Activated B cell treated with CpG ODN at 0.5 μM for 24 hours (primary cell): ENCODE measurements around the gene STUB1. TPM values are rescaled to one million over a fixed set of nuclear protein-coding genes. Genes with fewer than 3 reads are reported as not detected.

Experiments
- ATAC-seq: fragments of 200-7000 bp; cut with Tn5 transposase; one replicate; pipeline ENCODE4 v1.10.0; 2021; ENCODE audit warnings: low read depth, mild to moderate bottlenecking, moderate library complexity
- CTCF ChIA-PET: fragments of 350-600 bp; sonication (Branson Sonifier 250); formaldehyde crosslinking; loops from one replicate; lab custom pipeline; 2021; ENCODE audit warnings: antibody characterized with exemption; lab: Charles Lee
- POLR2A ChIA-PET: fragments of 350-600 bp; sonication (Branson Sonifier 250); formaldehyde crosslinking; loops from one replicate; lab custom pipeline; 2021; ENCODE audit warnings: antibody characterized with exemption; lab: Charles Lee
- DNase-seq: peaks from one replicate; pipeline ENCODE4 v3.0.0; 2022
- H3K27ac Mint-ChIP-seq: one replicate; pipeline ENCODE4 v1.8.0; 2020; ENCODE audit warnings: mixed read lengths
- H3K27me3 Mint-ChIP-seq: one replicate; pipeline ENCODE4 v1.8.0; 2021; ENCODE audit warnings: mixed read lengths
- H3K36me3 Mint-ChIP-seq: one replicate; pipeline ENCODE4 v1.8.0; 2021; ENCODE audit warnings: low read depth, mixed read lengths
- H3K4me1 Mint-ChIP-seq: one replicate; pipeline ENCODE4 v1.8.0; 2021; ENCODE audit warnings: mixed read lengths
- H3K4me3 Mint-ChIP-seq: one replicate; pipeline ENCODE4 v1.8.0; 2020; ENCODE audit warnings: mild to moderate bottlenecking, mixed read lengths
- H3K9me3 Mint-ChIP-seq: one replicate; pipeline ENCODE4 v1.8.0; 2020; ENCODE audit warnings: mixed read lengths
- intact Hi-C: fragments of 100-400 bp; cut with micrococcal nuclease; formaldehyde crosslinking; loops from one replicate; pipeline ENCODE4 v1.15.1; 2024
- total RNA-seq: library from RNA; stranded (reverse); gene quantifications from 2 replicates; pipeline ENCODE4 v1.2.3, GENCODE V29; 2022
- TF ChIP-seq, protein P1 (sequence below): fragments of 200-600 bp; IDR thresholded peaks from one replicate; pipeline ENCODE4 v1.8.0; 2022; ENCODE audit warnings: antibody characterized with exemption, mild to moderate bottlenecking

STUB1 gene
- total RNA-seq, 1 donor from 2014 or later, result 81.2 TPM

DNA sequence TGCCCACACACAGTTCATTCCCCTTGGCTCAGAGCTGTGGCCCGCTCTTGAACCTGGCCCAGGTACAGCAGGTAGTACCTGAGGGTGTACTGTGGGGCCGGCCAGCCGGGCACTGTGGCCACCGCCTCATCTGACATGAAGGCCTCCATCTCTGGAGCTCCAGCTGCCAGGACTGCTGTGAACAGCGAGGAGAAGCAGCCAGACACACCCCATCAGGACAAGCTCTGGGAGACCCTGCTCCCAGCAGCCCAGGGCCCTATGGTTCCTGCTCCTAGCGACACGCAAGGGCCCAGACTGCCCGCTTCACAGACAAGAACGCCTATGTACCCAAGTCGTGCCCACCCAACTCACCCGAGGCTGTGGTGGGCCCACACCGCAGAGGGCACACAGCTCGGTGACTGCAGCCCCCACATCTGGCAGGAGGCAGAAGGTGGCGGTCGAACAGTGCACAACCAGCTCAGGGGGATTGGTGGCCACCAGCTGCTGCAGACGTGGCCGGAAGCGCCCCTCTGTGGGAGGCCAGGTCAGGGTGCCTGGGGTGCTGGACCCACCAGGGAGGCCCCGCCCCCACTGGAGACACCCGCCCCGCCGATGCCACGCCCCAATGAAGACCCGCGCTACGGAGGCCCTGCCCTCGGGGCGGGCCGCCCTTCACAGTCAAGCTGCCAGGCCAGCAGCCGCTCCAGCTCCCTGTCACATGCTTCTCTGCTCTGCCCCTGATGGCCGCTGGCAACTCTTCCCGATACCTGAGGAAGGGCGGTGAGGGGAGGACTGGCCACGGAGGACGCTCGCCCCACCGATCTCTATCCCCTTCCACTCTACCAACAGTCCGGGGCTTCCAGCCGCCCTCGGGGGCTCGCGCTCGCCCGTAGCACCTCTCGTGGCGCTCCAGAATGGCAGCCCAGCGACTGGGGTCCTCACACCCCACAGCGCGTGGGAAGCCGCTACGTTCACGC is 1.1 kb upstream of the STUB1 start:
- H3K4me3 Mint-ChIP-seq, result peak overlapping the region; percentile 84
- ChIA-PET POLR2A (interaction anchor here (1.0 to 4.5 kb wide), 3 partner anchors 10 to 277 kb away, joined by 3 to 41 read pairs (median 31); partner anchors contain the start of genes DECR2, RHOT2 and WDR24), CTCF (interaction anchor here (1.2 kb wide), 1 partner anchor 11 kb away, joined by 3 read pairs; the partner anchor contains the start of gene RHOT2)
- ATAC-seq, result peak; percentile 5
- TF ChIP-seq, protein P1, sequence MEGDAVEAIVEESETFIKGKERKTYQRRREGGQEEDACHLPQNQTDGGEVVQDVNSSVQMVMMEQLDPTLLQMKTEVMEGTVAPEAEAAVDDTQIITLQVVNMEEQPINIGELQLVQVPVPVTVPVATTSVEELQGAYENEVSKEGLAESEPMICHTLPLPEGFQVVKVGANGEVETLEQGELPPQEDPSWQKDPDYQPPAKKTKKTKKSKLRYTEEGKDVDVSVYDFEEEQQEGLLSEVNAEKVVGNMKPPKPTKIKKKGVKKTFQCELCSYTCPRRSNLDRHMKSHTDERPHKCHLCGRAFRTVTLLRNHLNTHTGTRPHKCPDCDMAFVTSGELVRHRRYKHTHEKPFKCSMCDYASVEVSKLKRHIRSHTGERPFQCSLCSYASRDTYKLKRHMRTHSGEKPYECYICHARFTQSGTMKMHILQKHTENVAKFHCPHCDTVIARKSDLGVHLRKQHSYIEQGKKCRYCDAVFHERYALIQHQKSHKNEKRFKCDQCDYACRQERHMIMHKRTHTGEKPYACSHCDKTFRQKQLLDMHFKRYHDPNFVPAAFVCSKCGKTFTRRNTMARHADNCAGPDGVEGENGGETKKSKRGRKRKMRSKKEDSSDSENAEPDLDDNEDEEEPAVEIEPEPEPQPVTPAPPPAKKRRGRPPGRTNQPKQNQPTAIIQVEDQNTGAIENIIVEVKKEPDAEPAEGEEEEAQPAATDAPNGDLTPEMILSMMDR, result no peak
- H3K36me3 Mint-ChIP-seq, result peaks cover 24% of the 10 kb centered on the region
- intact Hi-C loops, result loop anchor here (2.0 kb wide), 1 partner anchor 18 kb away; no protein-coding TSS in a partner anchor
- no peaks in the 10 kb centered on the region for H3K9me3 Mint-ChIP-seq
- no peak for DNase-seq
- H3K4me1 Mint-ChIP-seq, result peaks cover 41% of the 10 kb centered on the region
- no peak overlapping the region for H3K27ac Mint-ChIP-seq
- H3K27me3 Mint-ChIP-seq, result peaks cover 9% of the 10 kb centered on the region

DNA sequence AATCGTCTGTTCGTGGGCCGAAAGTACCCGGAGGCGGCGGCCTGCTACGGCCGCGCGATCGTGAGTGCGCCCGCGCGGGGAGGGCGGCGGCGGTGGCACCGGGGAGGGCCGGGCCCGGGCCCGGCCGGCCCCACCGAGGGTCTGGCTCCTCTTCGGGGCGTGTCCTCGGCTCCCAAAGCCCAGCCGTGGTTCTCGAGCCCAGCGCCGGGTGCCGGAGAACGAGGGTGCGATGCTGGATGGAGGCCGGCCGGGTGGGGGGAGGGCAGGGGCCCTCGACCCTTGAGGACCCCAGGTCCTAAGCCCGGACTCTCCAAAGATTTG is 375 bp downstream of the STUB1 start:
- intact Hi-C loops, result loop anchor here (1.0 kb wide), 1 partner anchor 12 kb away; the partner anchor contains the start of gene RHOT2
- H3K9me3 Mint-ChIP-seq, result no peaks in the 10 kb centered on the region
- peaks cover 4% of the 10 kb centered on the region for H3K27me3 Mint-ChIP-seq
- ChIA-PET CTCF (no interaction called here), POLR2A (interaction anchor here (0.8 to 4.5 kb wide), 7 partner anchors 9 to 741 kb away, joined by 4 to 41 read pairs (median 10); partner anchors contain the start of genes CHTF18, METTL26, RHOT2 and RPUSD1)
- DNase-seq (no peak), ATAC-seq (no peak)
- H3K4me3 Mint-ChIP-seq, result peak overlapping the region; percentile 87
- H3K4me1 Mint-ChIP-seq, result peaks cover 38% of the 10 kb centered on the region
- H3K36me3 Mint-ChIP-seq, result peaks cover 25% of the 10 kb centered on the region
- H3K27ac Mint-ChIP-seq, result peak overlapping the region; percentile 35
- TF ChIP-seq, protein P1, result no peak

DNA sequence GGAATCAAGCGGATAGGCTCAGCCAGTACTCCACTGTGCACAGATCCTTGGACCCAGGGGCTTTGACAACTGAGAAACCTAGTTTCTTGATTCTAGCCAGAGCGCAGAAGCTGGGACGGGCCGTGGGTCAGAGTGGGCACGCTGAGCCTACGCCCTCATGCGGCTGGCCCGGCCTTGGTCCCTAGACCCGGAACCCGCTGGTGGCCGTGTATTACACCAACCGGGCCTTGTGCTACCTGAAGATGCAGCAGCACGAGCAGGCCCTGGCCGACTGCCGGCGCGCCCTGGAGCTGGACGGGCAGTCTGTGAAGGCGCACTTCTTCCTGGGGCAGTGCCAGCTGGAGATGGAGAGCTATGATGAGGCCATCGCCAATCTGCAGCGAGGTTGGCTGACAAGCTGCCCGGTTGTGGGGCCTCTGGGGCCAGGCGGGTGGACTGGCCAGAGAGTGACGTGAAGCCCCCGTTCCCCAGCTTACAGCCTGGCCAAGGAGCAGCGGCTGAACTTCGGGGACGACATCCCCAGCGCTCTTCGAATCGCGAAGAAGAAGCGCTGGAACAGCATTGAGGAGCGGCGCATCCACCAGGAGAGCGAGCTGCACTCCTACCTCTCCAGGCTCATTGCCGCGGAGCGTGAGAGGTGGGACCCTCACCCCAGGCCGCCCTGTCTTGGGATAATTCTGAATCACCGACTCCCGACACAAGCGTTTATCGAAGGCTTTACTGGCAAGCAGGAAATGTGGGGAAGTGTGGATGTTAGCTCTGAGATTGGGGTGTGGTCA is 946 bp downstream of the STUB1 start:
- Mint-ChIP-seq H3K27me3 (peaks cover 4% of the 10 kb centered on the region), H3K4me1 (peaks cover 41% of the 10 kb centered on the region), H3K4me3 (peak overlapping the region; percentile 87), H3K36me3 (peaks cover 26% of the 10 kb centered on the region), H3K9me3 (no peaks in the 10 kb centered on the region), H3K27ac (peak overlapping the region; percentile 53)
- POLR2A ChIA-PET, result interaction anchor here (0.8 to 4.5 kb wide), 6 partner anchors 9 to 740 kb away, joined by 4 to 41 read pairs (median 12); partner anchors contain the start of genes CHTF18, METTL26, RHOT2 and RPUSD1
- intact Hi-C loops, result loop anchor here (1.0 kb wide), 1 partner anchor 13 kb away; the partner anchor contains the start of gene RHOT2
- TF ChIP-seq, protein P1, result no peak
- ATAC-seq, result no peak
- CTCF ChIA-PET, result interaction anchor here (1.2 kb wide), 1 partner anchor 13 kb away, joined by 3 read pairs; the partner anchor contains the start of gene RHOT2
- no peak for DNase-seq

DNA sequence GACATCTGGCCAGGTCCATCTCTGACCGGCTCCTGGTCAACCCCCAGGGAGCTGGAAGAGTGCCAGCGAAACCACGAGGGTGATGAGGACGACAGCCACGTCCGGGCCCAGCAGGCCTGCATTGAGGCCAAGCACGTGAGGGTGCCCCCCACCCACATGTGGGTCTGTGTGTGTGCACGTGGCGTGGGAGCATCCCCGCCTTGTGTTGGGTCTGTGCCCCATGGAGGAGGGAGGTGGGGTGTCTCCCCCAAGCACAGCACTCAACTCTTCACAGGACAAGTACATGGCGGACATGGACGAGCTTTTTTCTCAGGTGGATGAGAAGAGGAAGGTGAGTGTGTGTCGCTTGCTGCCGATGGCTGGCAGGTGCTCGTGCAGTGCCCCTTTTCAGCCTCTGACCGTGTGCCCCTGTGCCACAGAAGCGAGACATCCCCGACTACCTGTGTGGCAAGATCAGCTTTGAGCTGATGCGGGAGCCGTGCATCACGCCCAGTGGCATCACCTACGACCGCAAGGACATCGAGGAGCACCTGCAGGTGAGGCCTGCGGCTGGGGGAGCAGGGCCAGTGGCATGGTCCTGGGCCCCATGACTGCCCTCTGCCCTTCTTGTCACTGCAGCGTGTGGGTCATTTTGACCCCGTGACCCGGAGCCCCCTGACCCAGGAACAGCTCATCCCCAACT is 1.7 kb downstream of the STUB1 start:
- CTCF ChIA-PET, result interaction anchor here (1.2 kb wide), 1 partner anchor 14 kb away, joined by 3 read pairs; the partner anchor contains the start of gene RHOT2
- no peaks in the 10 kb centered on the region for H3K9me3 Mint-ChIP-seq
- peaks cover 30% of the 10 kb centered on the region for H3K36me3 Mint-ChIP-seq
- H3K4me1 Mint-ChIP-seq, result peaks cover 37% of the 10 kb centered on the region
- peaks cover under 1% of the 10 kb centered on the region for H3K27me3 Mint-ChIP-seq
- peak overlapping the region; percentile 60 for H3K27ac Mint-ChIP-seq
- ATAC-seq (no peak), DNase-seq (no peak)
- intact Hi-C loops, result no loop called here
- H3K4me3 Mint-ChIP-seq, result peak overlapping the region; percentile 87
- TF ChIP-seq, protein P1, result no peak
- POLR2A ChIA-PET, result interaction anchor here (2.0 to 4.5 kb wide), 4 partner anchors 8 to 45 kb away, joined by 10 to 41 read pairs (median 22); partner anchors contain the start of genes METTL26, RHOT2, WDR24 and WDR90
